ENCODE data around the gene SRRM3. TPM values are rescaled to one million over a fixed set of nuclear protein-coding genes. Genes with fewer than 3 reads are reported as not detected.

The SRRM3 gene
- total RNA-seq, 1 donor from 2014 or later, result not detected

DNA sequence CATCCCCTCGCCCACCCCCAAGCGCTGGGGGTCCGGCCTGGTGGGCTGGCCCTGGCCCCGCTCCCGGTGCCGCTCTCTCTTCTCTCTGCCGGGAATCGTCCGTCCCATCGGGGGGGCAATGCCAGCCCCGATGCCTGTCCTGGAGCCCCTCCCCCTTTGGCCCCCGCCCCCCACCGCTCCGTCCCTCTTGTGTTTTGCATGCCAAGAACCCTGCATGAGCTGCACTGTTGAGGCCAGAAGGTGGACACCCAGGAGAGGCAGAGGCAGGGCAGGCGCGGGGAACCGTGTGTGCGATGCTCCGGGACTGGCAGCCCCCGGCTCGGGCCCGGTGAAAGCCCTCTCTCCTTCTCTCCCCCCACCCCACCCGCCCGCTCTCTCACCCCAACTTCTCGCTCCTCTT lies 78.7 kb downstream of the SRRM3 start:
- no peak overlapping the region for H3K4me3 Mint-ChIP-seq
- no peaks in the 10 kb centered on the region for H3K9me3 Mint-ChIP-seq
- ChIA-PET POLR2A (no interaction called here), CTCF (no interaction called here)
- no peak for DNase-seq
- peaks cover 51% of the 10 kb centered on the region for H3K27me3 Mint-ChIP-seq
- H3K4me1 Mint-ChIP-seq, result peaks cover 16% of the 10 kb centered on the region
- TF ChIP-seq, protein P1, sequence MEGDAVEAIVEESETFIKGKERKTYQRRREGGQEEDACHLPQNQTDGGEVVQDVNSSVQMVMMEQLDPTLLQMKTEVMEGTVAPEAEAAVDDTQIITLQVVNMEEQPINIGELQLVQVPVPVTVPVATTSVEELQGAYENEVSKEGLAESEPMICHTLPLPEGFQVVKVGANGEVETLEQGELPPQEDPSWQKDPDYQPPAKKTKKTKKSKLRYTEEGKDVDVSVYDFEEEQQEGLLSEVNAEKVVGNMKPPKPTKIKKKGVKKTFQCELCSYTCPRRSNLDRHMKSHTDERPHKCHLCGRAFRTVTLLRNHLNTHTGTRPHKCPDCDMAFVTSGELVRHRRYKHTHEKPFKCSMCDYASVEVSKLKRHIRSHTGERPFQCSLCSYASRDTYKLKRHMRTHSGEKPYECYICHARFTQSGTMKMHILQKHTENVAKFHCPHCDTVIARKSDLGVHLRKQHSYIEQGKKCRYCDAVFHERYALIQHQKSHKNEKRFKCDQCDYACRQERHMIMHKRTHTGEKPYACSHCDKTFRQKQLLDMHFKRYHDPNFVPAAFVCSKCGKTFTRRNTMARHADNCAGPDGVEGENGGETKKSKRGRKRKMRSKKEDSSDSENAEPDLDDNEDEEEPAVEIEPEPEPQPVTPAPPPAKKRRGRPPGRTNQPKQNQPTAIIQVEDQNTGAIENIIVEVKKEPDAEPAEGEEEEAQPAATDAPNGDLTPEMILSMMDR (IDR thresholded peaks at IDR 0.05), result no peak
- H3K27ac Mint-ChIP-seq, result no peak overlapping the region
- no peaks in the 10 kb centered on the region for H3K36me3 Mint-ChIP-seq (ENCODE audit: low read depth)
- no peak for ATAC-seq (ENCODE audit: low read depth)
- intact Hi-C loops (cut with micrococcal nuclease), result no loop called here

DNA sequence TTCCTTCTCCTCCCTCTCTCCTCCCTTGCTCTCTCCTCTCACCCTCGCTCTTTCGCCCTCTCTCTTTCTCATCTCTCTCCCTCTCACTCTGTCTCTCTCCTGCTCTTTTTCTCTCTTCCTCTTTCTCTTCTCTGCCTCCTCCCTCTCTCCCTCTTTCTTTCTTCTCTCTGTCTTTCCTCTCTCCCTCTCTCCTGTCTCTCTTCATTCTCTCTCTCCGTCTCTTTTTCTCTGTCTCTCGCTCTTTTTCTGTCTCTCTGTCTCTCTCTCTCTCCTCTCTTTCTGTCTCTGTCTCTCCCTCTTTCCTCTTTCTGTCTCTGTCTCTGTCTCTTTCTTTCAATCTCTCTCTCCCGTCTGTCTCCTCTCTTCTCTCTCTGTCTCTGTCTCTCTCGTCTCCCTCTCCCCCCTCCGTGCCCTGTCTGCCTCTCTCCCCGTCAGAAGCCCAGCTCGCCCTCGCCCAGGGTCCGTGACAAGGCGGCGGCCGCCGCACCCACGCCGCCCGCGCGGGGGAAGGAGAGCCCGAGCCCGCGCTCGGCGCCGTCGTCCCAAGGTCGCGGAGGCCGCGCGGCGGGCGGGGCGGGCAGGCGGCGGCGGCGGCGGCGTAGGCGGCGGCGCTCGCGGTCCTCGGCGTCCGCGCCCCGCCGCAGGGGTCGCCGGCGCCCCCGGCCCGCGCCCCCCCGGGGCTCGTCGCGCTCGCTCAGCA lies 79.5 kb downstream of the SRRM3 start:
- ChIA-PET CTCF (interaction anchor here (1.4 kb wide), 1 partner anchor 33 kb away, joined by 6 read pairs; no protein-coding TSS in a partner anchor), POLR2A (interaction anchor here (0.8 kb wide), 1 partner anchor 11 kb away, joined by 4 read pairs; no protein-coding TSS in a partner anchor)
- Mint-ChIP-seq H3K4me1 (peaks cover 16% of the 10 kb centered on the region), H3K4me3 (peak overlapping the region; percentile 71), H3K9me3 (no peaks in the 10 kb centered on the region), H3K27me3 (peaks cover 48% of the 10 kb centered on the region), H3K27ac (no peak overlapping the region), H3K36me3 (ENCODE audit: low read depth) (no peaks in the 10 kb centered on the region)
- ATAC-seq (ENCODE audit: low read depth), result peak; percentile 68
- intact Hi-C loops (cut with micrococcal nuclease), result no loop called here
- TF ChIP-seq, protein P1 (IDR thresholded peaks at IDR 0.05), result no peak
- no peak for DNase-seq

DNA sequence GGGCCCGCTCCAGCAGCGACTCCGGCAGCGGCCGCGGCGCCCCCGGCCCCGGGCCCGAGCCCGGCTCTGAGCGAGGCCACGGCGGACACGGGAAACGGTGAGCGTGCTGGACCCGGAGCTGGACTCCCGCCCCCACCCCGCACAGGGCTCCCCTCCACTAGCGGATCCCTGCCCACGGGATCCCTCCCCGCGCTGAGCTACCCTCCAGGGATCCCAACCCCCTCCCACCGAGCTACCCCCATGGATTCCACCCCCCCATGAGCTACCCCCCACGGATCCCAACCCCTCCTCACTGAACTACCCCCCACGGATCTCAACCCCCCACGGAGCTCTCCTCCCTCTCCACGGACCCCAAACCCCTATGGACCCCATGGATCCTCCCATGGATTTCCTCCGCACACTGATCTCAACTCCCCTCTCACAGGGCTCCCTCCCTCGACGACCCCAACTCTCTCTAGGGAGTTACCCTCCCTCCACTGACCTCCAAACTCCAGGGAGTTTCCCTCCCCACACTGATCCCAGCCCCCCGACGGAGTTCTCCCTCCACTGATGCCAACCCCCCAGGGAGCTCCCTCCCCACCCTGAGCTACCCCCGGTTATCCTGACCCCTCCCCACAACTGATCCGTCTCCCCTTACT lies 80.1 kb downstream of the SRRM3 start:
- POLR2A ChIA-PET, result interaction anchor here (0.6 to 0.9 kb wide), 3 partner anchors 10 to 36 kb away, joined by 3 to 6 read pairs (median 4); no protein-coding TSS in a partner anchor
- Mint-ChIP-seq H3K27ac (no peak overlapping the region), H3K27me3 (peaks cover 43% of the 10 kb centered on the region)

DNA sequence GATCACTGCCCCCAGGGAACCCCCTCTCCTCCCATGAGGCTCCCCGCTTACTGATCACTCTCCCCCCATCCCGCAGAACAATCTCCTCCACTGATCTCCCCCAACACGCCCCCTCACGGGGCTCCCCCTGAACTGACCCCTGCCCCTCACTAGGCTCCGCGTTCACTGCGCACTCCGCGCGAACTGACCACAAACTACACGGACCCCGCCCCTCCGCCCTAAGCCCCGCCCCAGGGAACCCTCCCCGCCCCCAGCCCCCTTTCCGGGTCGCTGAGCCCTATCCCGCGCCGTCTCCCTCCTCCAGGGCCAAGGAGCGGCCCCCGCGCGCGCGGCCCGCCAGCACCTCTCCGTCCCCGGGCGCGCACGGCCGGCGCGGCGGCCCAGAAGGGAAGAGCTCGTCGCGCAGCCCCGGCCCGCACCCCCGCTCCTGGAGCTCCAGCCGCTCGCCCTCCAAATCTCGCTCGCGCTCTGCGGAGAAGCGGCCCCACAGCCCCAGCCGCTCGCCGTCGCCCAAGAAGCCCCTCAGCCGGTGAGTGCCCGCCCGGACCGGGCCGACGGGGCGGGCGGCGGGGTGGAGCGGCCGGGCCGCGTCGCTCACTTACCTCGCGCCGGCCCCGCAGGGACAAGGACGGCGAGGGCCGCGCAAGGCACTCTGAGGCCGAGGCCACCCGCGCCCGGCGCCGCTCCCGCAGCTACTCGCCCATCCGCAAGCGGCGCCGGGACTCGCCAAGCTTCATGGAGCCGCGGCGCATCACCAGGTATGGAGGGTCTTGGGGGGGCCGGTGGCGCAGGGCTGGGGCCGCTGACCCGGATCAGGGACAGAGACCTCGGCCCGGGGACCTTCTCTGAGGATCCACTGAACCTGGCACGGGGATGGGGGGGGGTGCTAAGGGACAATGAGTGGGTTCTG lies 80.9 kb downstream of the SRRM3 start:
- peaks cover 38% of the 10 kb centered on the region for H3K27me3 Mint-ChIP-seq
- CTCF ChIA-PET, result interaction anchor here (1.2 to 1.4 kb wide), 2 partner anchors 9 to 31 kb away, joined by 3 to 6 read pairs; no protein-coding TSS in a partner anchor
- H3K36me3 Mint-ChIP-seq (ENCODE audit: low read depth), result no peaks in the 10 kb centered on the region
- no peak overlapping the region for H3K27ac Mint-ChIP-seq
- intact Hi-C loops (cut with micrococcal nuclease), result no loop called here
- H3K9me3 Mint-ChIP-seq, result no peaks in the 10 kb centered on the region
- POLR2A ChIA-PET, result interaction anchor here (0.6 to 0.9 kb wide), 3 partner anchors 26 to 66 kb away, joined by 3 to 14 read pairs (median 6); no protein-coding TSS in a partner anchor
- ATAC-seq (ENCODE audit: low read depth) (peak; percentile 38), DNase-seq (no peak)
- H3K4me1 Mint-ChIP-seq, result peaks cover 16% of the 10 kb centered on the region
- TF ChIP-seq, protein P1 (IDR thresholded peaks at IDR 0.05), result no peak
- H3K4me3 Mint-ChIP-seq, result peak overlapping the region; percentile 68

More for the DNA sequence above, 80.1 kb downstream of the SRRM3 start:
- no peaks in the 10 kb centered on the region for H3K36me3 Mint-ChIP-seq (ENCODE audit: low read depth)
- peaks cover 16% of the 10 kb centered on the region for H3K4me1 Mint-ChIP-seq
- H3K9me3 Mint-ChIP-seq, result no peaks in the 10 kb centered on the region
- DNase-seq (no peak), ATAC-seq (ENCODE audit: low read depth) (no peak)
- intact Hi-C loops (cut with micrococcal nuclease), result no loop called here
- H3K4me3 Mint-ChIP-seq, result peak overlapping the region; percentile 68
- CTCF ChIA-PET, result interaction anchor here (1.4 kb wide), 1 partner anchor 32 kb away, joined by 6 read pairs; no protein-coding TSS in a partner anchor
- TF ChIP-seq, protein P1 (IDR thresholded peaks at IDR 0.05), result no peak

All from activated B cell treated with CpG ODN at 0.5 μM for 24 hours (primary cell).